ENCODE data around the gene IFT43. TPM values are rescaled to one million over a fixed set of nuclear protein-coding genes. Genes with fewer than 3 reads are reported as not detected.

Gene IFT43
- polyA plus RNA-seq, 4 donors, result 28.3 to 51.5 (median 42.0) TPM

GRCh38 chr14:75979648-75980565 is 5.7 kb upstream of the IFT43 start:
- DNase-seq (ENCODE audit: low read depth in 4 of 4, low spot score in 3 of 4), result no peak

- DNase-seq (ENCODE audit: low read depth in 4 of 4, low spot score in 3 of 4), result no peak
Measured at GRCh38 chr14:75980856-75981255, 4.7 kb upstream of the IFT43 start.

- peak; percentile 79 to 87 (median 84) for DNase-seq (ENCODE audit: low read depth in 4 of 4, low spot score in 3 of 4)
Measured at GRCh38 chr14:75981426-75982265, 3.9 kb upstream of the IFT43 start, which contains the start of gene TGFB3. TGFB3 (minus strand) TSS chr14:75981995; CDS start chr14:75980893, 1,102 bp downstream.

- peak in 2 of 4 donors; percentile 69 to 74 for DNase-seq (ENCODE audit: low read depth in 4 of 4, low spot score in 3 of 4)
Measured at GRCh38 chr14:75982266-75983018, 3.1 kb upstream of the IFT43 start.

- no peak for DNase-seq (ENCODE audit: low read depth in 4 of 4, low spot score in 3 of 4)
Measured at GRCh38 chr14:75983019-75983358, 2.6 kb upstream of the IFT43 start.

- DNase-seq (ENCODE audit: low read depth in 4 of 4, low spot score in 3 of 4), result no peak
Measured at GRCh38 chr14:75984674-75985073, 889 bp upstream of the IFT43 start.

GRCh38 chr14:75986439-75986765 is 839 bp downstream of the IFT43 start:
- DNase-seq (ENCODE audit: low read depth in 4 of 4, low spot score in 3 of 4), result no peak

GRCh38 chr14:75987201-75987970 is 1.8 kb downstream of the IFT43 start:
- no peak for DNase-seq (ENCODE audit: low read depth in 4 of 4, low spot score in 3 of 4)

GRCh38 chr14:75989134-75989533 is 3.6 kb downstream of the IFT43 start:
- no peak for DNase-seq (ENCODE audit: low read depth in 4 of 4, low spot score in 3 of 4)

- DNase-seq (ENCODE audit: low read depth in 4 of 4, low spot score in 3 of 4), result no peak
Measured at GRCh38 chr14:75990297-75990696, 4.7 kb downstream of the IFT43 start.

GRCh38 chr14:75991753-75992152 is 6.2 kb downstream of the IFT43 start:
- DNase-seq (ENCODE audit: low read depth in 4 of 4, low spot score in 3 of 4), result no peak

GRCh38 chr14:75993567-75994041 is 8.0 kb downstream of the IFT43 start:
- no peak for DNase-seq (ENCODE audit: low read depth in 4 of 4, low spot score in 3 of 4)

GRCh38 chr14:75995372-75996041 is 9.9 kb downstream of the IFT43 start:
- no peak for DNase-seq (ENCODE audit: low read depth in 4 of 4, low spot score in 3 of 4)

GRCh38 chr14:75996488-75996887 is 10.9 kb downstream of the IFT43 start:
- no peak for DNase-seq (ENCODE audit: low read depth in 4 of 4, low spot score in 3 of 4)

- no peak for DNase-seq (ENCODE audit: low read depth in 4 of 4, low spot score in 3 of 4)
Measured at GRCh38 chr14:75999511-76000190, 14.1 kb downstream of the IFT43 start.

GRCh38 chr14:76002383-76002782 is 16.8 kb downstream of the IFT43 start:
- no peak for DNase-seq (ENCODE audit: low read depth in 4 of 4, low spot score in 3 of 4)

GRCh38 chr14:76006253-76006652 is 20.7 kb downstream of the IFT43 start:
- no peak for DNase-seq (ENCODE audit: low read depth in 4 of 4, low spot score in 3 of 4)

- no peak for DNase-seq (ENCODE audit: low read depth in 4 of 4, low spot score in 3 of 4)
Measured at GRCh38 chr14:76007379-76007778, 21.8 kb downstream of the IFT43 start.

GRCh38 chr14:76007852-76008251 is 22.3 kb downstream of the IFT43 start:
- DNase-seq (ENCODE audit: low read depth in 4 of 4, low spot score in 3 of 4), result no peak

All from left renal pelvis (tissue), 4 donors.